HG02981 (cell line): Measurements from ENCODE around the gene PLCB3.
A peak's percentile ranks its signal among the peaks of the same experiment; 100 is the strongest.

Experiments
- ATAC-seq: cut with Tn5 transposase; IDR thresholded peaks from one replicate; pipeline ENCODE4 v1.9.1; 2021; ENCODE audit warnings: mild to moderate bottlenecking, moderate library complexity; ENCODE audit not compliant: unreplicated experiment

Gene PLCB3

GRCh38 chr11:64235437-64236161 is 15.7 kb upstream of the PLCB3 start:
- no peak for ATAC-seq

DNA sequence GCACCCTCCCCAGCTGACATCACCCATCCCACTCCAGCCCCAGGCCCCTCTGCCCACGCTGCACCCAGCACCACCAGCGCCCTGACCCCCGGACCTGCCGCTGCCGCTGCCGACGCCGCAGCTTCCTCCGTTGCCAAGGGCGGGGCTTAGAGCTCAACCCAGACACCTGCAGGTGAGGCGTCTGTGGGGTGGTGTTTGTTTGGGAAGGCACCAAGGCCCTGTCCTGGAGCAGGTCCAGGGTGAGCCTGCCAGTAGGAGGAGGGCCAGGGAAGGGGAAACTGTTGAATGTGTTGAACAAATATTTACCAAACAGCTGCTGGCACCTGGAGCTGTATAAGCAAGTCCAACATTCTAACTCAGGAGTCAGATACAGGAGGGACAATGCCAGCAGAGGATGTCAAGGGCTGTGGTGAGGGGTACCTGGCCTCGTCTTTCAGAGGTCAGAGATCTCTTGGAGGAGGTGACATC is 13.8 kb upstream of the PLCB3 start:
- ATAC-seq: no peak

GRCh38 chr11:64238076-64238475 is 13.3 kb upstream of the PLCB3 start:
- no peak for ATAC-seq

DNA sequence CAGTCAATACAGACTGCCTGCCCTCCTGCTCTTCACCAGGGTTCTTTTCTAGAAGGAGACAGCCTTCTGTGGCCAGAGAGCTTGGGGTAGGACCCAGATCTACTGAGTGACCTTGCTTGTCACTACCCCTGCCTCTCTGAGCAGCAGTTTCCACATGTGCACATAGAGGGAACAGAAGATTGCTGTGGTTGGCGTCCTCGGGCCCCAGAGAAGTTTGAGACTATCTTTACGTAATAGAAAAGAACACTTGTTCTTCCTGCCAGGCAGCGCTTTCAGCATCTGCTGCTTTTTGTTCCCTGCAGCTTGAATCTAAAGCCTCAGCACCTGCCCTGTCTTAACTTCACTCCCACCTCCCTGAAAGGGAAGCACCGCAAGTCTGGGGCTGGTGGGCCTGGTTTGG is 12.3 kb upstream of the PLCB3 start:
- no peak for ATAC-seq

GRCh38 chr11:64239662-64240434 is 11.5 kb upstream of the PLCB3 start:
- no peak for ATAC-seq

- peak; percentile 47 for ATAC-seq
These were observed 10.7 kb upstream of the PLCB3 start, which contains the start of gene FKBP2 for GRCh38 chr11:64240435-64241240. FKBP2 (plus strand) TSS chr11:64241095; CDS start chr11:64242388, 1,293 bp downstream.

GRCh38 chr11:64241241-64241490 is 10.2 kb upstream of the PLCB3 start:
- ATAC-seq: no peak

DNA sequence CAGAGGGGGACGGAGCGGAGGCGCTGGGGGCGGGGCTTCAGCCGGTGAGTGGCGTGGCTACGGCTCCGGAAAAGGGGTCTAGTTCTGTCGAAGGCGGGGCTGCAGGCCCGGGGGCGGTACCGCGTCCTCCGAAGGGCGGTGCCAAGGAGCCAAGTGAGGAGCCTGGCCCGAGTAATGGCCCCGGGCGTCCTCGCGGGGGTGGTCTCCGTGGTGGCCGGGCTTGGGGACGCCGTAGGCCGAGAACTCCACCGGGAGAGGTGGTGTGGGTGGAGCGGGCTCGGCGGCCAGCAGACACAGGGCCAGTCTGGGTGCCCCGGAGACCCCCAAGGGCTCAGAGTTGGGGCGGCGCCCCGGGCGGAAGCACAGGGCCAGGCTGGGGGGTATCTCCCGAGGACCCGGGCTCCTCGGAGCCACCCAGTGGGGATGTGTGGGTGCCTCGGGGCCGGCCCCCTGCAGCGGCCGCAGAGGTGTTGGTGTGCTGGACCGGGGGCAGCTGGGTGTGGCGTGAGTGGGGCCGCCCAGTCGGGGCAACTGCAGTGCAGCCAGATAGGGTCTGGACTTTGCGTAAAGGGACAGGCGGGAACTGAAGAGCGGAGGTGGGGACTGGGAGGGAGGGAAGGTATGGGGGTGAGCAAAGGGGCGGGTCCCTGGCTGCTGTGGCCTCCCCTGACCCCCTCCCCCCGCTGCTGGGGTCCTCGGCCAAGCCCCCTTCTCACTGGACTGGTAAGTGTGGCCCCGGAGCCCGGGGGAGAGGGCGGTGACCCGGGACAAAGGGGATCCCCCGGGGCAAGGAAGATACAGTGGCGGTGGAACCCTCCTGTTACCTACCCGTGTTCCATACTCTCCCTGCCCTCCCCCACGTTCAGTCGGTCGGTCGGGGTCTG is 9.6 kb upstream of the PLCB3 start:
- peak; percentile 56 for ATAC-seq

- ATAC-seq: no peak
These were observed 8.0 kb upstream of the PLCB3 start for GRCh38 chr11:64243236-64243854.

DNA sequence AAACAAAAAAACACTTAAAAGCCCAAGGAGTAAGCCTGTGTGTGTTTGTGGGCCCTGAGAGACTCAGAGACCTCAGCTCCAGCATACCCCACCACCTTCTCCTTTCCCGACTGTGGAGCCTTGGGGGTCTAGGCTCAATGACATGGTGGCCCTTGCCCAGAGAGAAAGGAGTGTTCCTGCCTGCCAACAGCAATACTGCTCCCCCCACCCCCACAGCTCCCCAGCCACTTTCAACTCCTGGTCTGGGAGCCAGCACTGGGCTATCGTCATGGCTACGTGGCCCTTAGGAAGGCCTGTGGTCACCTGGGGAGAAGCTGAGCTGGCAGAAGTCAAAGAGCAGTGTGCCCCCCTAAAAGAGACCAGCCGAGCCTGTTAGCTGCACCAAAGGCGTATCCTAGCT is 7.2 kb upstream of the PLCB3 start:
- ATAC-seq: no peak

GRCh38 chr11:64244966-64245365 is 6.4 kb upstream of the PLCB3 start:
- no peak for ATAC-seq

DNA sequence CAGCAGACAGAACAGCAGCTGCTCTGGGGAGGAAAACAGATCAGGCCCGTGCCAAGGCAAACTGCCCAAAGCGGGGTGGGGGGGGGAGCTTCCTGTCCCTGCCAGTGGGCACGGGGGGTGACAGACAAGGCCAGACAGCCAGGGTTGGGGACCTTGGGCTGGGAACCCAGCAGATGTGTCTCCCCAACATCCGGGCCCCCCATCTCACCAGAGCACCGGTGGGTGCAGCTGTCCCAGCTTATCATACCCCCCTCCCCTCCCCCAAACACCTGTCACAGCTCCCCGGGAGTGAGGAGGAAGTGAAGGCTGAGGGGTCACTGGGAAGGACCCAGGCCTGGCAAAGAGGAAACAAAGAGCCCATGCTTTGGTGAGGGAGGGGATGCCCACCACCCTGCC is 5.9 kb upstream of the PLCB3 start:
- ATAC-seq: no peak

DNA sequence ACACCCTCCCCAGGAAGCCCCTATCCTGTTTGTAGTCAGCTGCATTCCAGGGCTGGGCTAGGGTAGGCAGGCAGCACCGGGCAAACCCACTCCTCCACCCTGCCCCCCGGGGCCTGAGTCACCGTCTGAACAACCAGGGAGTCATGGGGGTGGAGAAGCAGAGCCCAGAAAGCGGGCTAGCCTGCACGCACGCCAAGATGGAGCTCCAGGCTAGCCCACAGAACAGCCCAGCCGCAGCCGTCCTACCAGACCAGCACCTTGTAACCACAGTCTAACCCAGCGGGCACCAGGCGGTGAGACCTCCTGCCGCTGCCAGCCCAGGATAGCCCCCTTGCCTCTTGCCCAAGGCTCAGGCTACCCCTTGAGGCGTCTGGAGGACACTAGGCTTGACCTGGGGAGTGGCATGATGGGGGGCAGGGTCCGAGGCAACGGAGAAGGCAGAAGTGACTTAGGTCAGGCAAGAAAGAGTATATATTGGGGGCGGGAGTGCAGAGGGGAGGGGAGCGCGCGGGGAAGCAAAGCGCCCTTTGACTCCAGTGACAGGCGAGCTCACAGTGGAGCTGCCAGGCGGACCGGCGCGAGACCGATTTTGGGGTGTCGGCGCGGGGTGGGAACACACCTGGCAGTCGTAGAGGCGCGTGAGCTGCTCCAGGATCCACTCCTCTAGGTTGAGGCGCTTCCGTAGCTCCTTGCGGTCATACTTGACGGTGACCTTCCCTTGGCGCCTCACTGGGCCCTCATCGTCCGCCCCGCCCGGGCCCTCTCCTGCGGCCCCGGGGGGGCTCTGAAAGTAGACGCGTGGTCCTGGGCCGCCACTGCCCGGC is 5.3 kb upstream of the PLCB3 start:
- ATAC-seq: no peak

DNA sequence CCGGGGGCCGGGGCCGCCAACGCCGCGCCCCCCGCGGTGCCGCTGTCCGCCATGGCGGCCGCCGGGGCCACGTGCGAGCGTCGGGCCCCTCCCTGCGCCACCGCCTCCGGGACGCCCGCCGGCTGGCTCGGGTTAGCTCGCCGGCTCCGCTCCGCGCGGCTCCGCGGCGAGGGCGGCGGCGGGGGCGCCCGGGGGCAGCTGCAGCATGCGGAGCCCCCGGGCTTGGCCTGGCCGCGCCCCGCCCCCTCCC is 4.8 kb upstream of the PLCB3 start:
- peak; percentile 14 for ATAC-seq

GRCh38 chr11:64246871-64247728 is 4.2 kb upstream of the PLCB3 start, which contains the start of gene PPP1R14B:
PPP1R14B (minus strand) TSS chr11:64246943; CDS start chr11:64246673, 270 bp downstream.
- peak; percentile 33 for ATAC-seq

DNA sequence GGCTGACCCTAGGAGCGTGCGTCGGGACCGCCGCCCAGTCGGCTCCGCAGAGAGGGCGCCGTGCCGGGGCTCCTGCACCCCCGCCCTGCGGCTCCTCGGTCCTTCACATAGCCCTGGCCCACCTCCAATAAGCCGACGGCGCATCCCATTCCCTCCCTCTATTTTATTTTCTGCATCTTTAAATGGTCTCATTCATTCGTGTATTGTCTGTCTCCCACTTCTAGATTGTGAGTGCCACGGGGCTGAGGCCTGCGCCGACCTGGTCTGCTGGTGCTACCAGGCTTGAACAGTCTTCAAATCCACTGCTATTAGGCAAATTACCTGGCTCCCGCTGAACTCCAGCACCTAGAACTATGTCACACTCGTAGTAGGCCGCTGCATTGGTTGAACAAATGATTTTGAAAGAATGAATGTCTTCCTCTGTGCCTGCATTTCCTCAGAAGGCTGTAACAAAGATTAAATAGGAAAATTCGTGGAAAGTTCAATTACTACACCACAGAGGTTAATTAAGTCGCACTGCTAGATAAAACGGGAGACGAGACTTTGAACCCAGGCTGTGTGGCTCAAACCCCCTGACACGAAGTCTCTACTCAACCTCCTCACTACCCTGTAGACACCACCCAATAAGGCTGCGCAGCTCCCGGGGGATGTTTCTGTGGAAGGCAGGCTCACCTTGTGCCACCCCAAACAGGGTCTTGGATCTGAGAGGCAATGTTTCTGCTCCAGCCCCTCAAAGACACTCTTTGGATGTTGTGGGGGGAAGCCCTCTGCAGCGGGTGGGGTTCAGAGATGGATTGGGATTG is 3.4 kb upstream of the PLCB3 start:
- ATAC-seq: no peak

- ATAC-seq: no peak
These were observed 2.8 kb upstream of the PLCB3 start for GRCh38 chr11:64248578-64248977.

DNA sequence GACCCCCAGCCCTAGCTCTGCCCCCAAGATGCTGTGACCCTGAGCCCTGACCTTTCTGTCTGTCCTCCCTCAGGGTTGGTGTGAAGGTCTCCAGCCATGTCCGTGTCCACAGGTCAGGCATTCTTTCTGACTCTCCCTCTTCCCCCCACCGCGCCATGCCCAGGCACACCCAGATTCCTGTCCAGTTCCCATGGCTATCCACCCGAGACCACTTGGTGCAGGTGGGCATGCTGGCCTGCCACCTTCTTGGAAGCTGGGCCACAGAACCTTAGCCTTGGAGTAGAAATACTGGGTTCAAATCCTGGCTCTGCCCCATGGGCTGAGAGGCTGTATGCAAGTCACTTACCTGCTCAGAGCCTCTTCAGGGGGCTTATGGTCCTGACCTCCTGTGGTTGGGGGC is 2.3 kb upstream of the PLCB3 start:
- no peak for ATAC-seq
